ENCODE measurements around the gene VTN. TPM values are rescaled to one million over a fixed set of nuclear protein-coding genes. Genes with fewer than 3 reads are reported as not detected.

VTN gene
- total RNA-seq, 1 experiment from 2014 or later: 7.1 TPM

DNA sequence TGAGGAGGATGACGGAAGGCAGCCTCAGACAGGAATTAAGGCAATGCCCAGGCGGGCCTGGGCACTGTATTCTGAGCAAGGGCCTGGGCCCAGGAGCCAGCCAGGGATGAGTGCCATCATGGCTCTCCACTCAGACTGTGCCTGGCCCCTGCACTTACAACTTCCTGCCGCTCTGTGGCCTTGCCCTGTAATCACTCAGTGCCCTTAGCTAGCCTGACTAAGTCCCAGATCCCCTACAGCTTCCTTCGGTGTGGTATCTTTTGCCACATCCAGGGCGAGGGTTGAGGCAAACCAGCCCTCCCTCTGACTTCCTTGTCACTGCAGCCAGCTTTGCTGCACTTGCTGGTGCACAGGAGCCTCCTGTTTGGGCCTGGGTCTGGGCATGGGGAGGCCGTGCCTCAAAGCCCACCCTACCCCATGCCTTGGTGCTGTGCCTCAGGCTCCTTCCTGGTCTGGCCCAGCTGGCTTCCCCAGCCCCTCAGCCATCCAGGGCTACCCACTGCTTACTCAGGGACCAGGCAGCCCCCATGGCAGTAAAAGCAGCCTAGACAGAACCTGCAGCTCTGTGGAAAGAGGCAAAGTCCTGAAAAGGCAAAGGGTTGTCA lies 26.6 kb upstream of the VTN start:
- no peak for DNase-seq (ENCODE audit: extremely low read depth, low read depth)

- DNase-seq (ENCODE audit: extremely low read depth, low read depth): no peak
Measured at GRCh38 chr17:28395968-28396367, 25.9 kb upstream of the VTN start.

DNA sequence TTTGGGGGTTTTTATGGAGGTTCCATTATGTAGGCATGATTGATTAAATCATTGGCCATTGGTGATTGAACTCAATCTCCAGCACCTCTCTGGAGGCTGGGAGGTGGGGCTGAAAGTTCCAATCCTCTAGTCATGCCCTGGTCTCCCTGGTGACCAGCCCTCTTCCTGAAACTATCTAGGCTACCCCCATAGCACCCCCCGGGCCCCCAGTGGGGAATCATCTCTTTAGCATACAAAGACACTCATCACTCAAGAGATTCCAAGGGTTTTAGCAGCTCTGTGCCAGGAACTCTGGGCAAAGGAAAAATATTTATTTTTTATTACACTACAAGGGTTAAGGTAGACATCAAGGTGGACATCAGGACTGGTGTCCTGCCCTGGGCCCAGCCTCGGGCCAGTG lies 25.3 kb upstream of the VTN start:
- DNase-seq (ENCODE audit: extremely low read depth, low read depth): no peak

- DNase-seq (ENCODE audit: extremely low read depth, low read depth): no peak
Measured at GRCh38 chr17:28394337-28395116, 24.4 kb upstream of the VTN start.

- no peak for DNase-seq (ENCODE audit: extremely low read depth, low read depth)
Measured at GRCh38 chr17:28392491-28392890, 22.4 kb upstream of the VTN start.

GRCh38 chr17:28391401-28391800 lies 21.3 kb upstream of the VTN start:
- no peak for DNase-seq (ENCODE audit: extremely low read depth, low read depth)

DNA sequence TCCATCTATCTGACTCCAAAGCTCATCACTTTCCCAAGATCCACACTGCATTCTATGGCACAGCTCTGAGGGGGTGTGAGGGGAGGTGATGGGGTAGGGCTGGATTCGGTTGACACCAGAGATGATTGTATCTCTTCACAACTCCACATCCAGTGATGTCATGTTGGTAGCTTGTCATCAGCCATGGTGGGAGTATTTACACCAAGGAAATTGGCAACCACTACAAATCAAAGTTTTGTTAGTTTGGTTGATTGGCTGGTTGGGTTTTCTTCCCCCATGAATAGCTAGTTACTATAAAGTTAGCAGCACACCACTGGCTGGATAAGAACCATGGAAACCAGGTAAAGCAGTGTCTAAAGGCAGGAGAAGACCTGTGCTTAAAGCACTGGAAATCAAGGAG lies 20.9 kb upstream of the VTN start:
- no peak for DNase-seq (ENCODE audit: extremely low read depth, low read depth)

GRCh38 chr17:28390563-28390962 lies 20.5 kb upstream of the VTN start:
- DNase-seq (ENCODE audit: extremely low read depth, low read depth): no peak

- no peak for DNase-seq (ENCODE audit: extremely low read depth, low read depth)
Measured at GRCh38 chr17:28390141-28390540, 20.0 kb upstream of the VTN start.

GRCh38 chr17:28388106-28388505 lies 18.0 kb upstream of the VTN start:
- no peak for DNase-seq (ENCODE audit: extremely low read depth, low read depth)

DNA sequence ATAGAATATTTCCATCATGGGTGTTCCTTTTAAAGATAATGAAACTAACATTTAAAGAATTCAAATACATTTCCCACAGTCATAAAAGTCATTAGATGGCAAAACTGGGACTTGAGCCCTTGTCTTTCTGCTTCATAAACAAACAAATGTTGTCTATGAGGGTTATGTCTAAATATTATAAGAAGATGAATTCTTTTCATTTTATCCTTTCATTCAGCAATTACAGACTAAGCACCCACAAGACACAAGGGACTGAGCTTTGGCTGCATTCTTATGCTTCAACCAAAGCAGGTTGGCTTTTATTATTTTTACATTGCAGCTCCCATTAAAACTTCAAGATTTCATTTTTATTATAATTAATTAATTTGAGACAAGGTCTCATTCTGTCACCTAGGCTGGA lies 16.3 kb upstream of the VTN start:
- no peak for DNase-seq (ENCODE audit: extremely low read depth, low read depth)

- DNase-seq (ENCODE audit: extremely low read depth, low read depth): no peak
Measured at GRCh38 chr17:28385406-28385805, 15.3 kb upstream of the VTN start.

- DNase-seq (ENCODE audit: extremely low read depth, low read depth): no peak
Measured at GRCh38 chr17:28385037-28385400, 14.9 kb upstream of the VTN start.

- DNase-seq (ENCODE audit: extremely low read depth, low read depth): no peak
Measured at GRCh38 chr17:28384281-28385036, 14.4 kb upstream of the VTN start.

DNA sequence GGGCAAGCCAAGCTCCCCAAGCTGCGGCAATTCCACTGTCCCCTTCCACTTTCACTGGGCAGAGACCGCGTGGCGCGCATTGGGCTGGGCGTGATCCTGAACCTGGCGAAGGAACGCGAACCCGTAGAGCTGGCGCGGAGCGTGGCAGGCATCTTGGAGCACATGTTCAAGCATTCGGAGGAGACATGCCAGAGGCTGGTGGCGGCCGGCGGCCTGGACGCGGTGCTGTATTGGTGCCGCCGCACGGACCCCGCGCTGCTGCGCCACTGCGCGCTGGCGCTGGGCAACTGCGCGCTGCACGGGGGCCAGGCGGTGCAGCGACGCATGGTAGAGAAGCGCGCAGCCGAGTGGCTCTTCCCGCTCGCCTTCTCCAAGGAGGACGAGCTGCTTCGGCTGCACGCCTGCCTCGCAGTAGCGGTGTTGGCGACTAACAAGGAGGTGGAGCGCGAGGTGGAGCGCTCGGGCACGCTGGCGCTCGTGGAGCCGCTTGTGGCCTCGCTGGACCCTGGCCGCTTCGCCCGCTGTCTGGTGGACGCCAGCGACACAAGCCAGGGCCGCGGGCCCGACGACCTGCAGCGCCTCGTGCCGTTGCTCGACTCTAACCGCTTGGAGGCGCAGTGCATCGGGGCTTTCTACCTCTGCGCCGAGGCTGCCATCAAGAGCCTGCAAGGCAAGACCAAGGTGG lies 11.2 kb upstream of the VTN start:
- DNase-seq (ENCODE audit: extremely low read depth, low read depth): no peak

DNA sequence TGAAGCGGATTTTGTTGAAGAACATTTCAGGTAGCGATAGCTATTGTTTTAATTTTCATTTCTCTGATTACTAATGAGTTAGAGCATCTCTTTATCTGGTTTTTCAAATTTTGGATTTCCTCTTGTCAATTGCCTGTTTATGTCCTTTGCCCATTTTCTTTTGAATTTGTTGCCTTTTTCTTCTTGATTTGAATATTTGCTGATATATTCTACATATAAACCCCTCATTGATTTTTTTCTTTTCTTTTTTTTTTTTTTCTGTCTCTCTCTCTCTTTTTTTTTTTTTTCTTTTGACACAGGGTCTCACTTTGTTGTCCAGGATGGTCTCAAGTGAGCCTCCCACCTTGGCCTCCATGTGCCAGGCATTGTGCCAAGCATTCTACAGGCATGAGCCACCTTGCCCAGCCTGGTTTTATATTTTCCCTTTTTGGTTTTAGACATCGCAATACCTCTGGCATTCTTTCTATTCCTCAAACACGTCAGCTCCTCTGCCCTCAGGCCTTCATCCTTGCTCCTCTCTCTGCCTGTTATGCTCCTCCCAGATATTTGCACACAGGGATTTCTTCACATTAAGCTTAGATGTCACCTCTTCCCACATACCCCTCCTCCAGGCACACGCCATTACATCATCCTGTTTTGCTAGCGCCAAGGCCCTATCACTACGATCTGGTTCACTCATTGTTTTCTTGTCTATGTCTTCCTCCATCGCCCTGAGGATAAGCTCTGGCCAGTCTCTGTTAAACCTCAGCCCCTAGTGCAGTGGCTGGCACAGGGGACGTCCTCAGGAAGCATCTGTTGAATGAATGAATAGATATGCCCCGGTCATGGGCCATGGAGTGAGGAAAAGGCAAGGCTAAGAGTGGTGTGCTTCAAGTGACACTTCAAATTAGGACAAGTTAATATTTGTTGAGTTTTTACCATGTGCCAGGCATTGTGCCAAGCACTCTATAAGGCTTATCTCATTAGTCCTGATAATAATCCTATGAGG lies 10.0 kb upstream of the VTN start:
- peak; percentile 40 for DNase-seq (ENCODE audit: extremely low read depth, low read depth)

DNA sequence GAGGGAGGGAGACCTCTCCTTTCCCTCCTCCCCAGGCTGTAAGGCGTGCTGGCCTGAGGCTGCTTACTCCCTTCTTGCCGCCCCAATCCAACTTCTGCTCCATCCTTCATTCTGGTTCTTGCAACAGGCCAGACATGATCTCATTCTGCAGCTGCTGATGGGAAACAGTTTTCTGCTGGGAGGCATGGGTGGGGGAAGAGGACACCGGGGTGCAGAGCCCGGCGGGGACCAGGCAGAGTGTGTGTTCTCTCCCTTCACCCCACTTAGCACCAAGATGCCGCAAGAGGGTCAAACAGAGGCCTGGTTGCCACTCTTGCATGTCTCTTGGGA lies 2.8 kb upstream of the VTN start:
- DNase-seq (ENCODE audit: extremely low read depth, low read depth): no peak

DNA sequence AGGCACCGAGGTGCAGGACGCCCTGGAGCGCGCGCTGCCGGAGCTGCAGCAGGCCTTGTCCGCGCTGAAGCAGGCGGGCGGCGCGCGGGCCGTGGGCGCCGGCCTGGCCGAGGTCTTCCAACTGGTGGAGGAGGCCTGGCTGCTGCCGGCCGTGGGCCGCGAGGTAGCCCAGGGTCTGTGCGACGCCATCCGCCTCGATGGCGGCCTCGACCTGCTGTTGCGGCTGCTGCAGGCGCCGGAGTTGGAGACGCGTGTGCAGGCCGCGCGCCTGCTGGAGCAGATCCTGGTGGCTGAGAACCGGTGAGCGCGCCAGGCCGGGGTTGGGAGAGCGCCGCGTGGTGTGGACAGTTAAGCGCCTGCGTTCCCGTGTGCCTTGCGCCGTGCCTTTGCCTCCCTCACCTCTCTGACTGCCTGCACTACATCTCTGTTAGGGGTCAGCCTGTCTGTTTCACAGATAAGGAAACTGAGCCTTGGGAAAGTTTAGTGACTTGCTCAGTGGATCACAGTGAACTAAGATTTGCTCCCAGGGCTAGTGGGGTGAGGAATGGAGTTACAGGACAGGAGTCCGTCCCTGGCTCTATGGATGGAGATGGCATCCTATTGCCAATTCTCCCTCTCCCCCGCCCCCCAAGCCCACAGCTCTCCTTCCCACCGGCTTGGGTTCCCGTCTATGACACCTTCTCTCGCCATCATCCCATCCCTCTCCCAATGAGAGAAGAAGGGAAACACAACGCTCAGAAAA lies 2.3 kb upstream of the VTN start:
- DNase-seq (ENCODE audit: extremely low read depth, low read depth): no peak
